GM19324 (cell line): ENCODE results near the gene CRIP2.
A peak's percentile ranks its signal among the peaks of the same experiment; 100 is the strongest.

ENCODE experiments used
- ATAC-seq: cut with Tn5 transposase; IDR thresholded peaks from one replicate; pipeline ENCODE4 v1.9.1; 2021; ENCODE audit warnings: mild to moderate bottlenecking, moderate library complexity; ENCODE audit not compliant: unreplicated experiment, low FRiP score

The CRIP2 gene

GRCh38 chr14:105486163-105486973 lies 11.7 kb downstream of the CRIP2 start, which contains the start of gene CRIP1:
TSS of gene CRIP1 (plus strand) at chr14:105486886. CDS start at chr14:105487260, 374 bp downstream.
- no peak for ATAC-seq

- ATAC-seq = no peak
Measured at GRCh38 chr14:105486974-105487448, 12.4 kb downstream of the CRIP2 start.

- ATAC-seq = no peak
Measured at GRCh38 chr14:105487449-105487985, 12.9 kb downstream of the CRIP2 start.

- no peak for ATAC-seq
Measured at GRCh38 chr14:105487986-105488777, 13.6 kb downstream of the CRIP2 start.

GRCh38 chr14:105488781-105489541 lies 14.3 kb downstream of the CRIP2 start:
- ATAC-seq = no peak

GRCh38 chr14:105489542-105490266 lies 15.1 kb downstream of the CRIP2 start:
- ATAC-seq = peak; percentile 2

- peak; percentile 14 for ATAC-seq
Measured at GRCh38 chr14:105490267-105490571, 15.6 kb downstream of the CRIP2 start.

- peak; percentile 76 for ATAC-seq
Measured at GRCh38 chr14:105490572-105491365, 16.1 kb downstream of the CRIP2 start, which contains the start of gene TEDC1. TSS of gene TEDC1 (plus strand) at chr14:105491246. CDS start at chr14:105491376, 130 bp downstream.

GRCh38 chr14:105491366-105491973 lies 16.8 kb downstream of the CRIP2 start:
- ATAC-seq = peak; percentile 0

- no peak for ATAC-seq
Measured at GRCh38 chr14:105492031-105492970, 17.7 kb downstream of the CRIP2 start.

GRCh38 chr14:105492971-105493871 lies 18.6 kb downstream of the CRIP2 start:
- ATAC-seq = no peak

GRCh38 chr14:105493921-105494605 lies 19.4 kb downstream of the CRIP2 start:
- no peak for ATAC-seq

GRCh38 chr14:105494606-105494929 lies 19.9 kb downstream of the CRIP2 start:
- ATAC-seq = no peak

- no peak for ATAC-seq
Measured at GRCh38 chr14:105495101-105495989, 20.7 kb downstream of the CRIP2 start.
